AG10803 (cell line): Measurements from ENCODE around the gene CDH4.

Experiments used
- DNase-seq: peaks from one replicate; pipeline ENCODE4 v3.0.0; 2010; ENCODE audit warnings: low read depth
- H3K4me3 ChIP-seq: 2 replicates; pipeline ENCODE4 v1.5.1; 2011; ENCODE audit warnings: mild to moderate bottlenecking, low read length, control low read depth
- TF ChIP-seq, protein P1 (sequence below): conservative IDR thresholded peaks from 2 replicates; pipeline ENCODE4 v1.5.1; 2011; ENCODE audit warnings: mild to moderate bottlenecking, low read length, control low read depth, inconsistent platforms

The CDH4 gene

GRCh38 chr20:61901392-61902220, 649.5 kb downstream of the CDH4 start:
- TF ChIP-seq, protein P1, sequence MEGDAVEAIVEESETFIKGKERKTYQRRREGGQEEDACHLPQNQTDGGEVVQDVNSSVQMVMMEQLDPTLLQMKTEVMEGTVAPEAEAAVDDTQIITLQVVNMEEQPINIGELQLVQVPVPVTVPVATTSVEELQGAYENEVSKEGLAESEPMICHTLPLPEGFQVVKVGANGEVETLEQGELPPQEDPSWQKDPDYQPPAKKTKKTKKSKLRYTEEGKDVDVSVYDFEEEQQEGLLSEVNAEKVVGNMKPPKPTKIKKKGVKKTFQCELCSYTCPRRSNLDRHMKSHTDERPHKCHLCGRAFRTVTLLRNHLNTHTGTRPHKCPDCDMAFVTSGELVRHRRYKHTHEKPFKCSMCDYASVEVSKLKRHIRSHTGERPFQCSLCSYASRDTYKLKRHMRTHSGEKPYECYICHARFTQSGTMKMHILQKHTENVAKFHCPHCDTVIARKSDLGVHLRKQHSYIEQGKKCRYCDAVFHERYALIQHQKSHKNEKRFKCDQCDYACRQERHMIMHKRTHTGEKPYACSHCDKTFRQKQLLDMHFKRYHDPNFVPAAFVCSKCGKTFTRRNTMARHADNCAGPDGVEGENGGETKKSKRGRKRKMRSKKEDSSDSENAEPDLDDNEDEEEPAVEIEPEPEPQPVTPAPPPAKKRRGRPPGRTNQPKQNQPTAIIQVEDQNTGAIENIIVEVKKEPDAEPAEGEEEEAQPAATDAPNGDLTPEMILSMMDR: no peak
- peak; percentile 12 for DNase-seq

GRCh38 chr20:61902221-61902869, 650.3 kb downstream of the CDH4 start:
- TF ChIP-seq, protein P1: no peak
- no peak for DNase-seq
- H3K4me3 ChIP-seq: no peak overlapping the region

More at GRCh38 chr20:61901392-61902220, 649.5 kb downstream of the CDH4 start:
- H3K4me3 ChIP-seq: no peak overlapping the region

GRCh38 chr20:61903575-61904340, 651.7 kb downstream of the CDH4 start:
- TF ChIP-seq, protein P1: no peak
- no peak overlapping the region for H3K4me3 ChIP-seq
- DNase-seq: no peak

DNA sequence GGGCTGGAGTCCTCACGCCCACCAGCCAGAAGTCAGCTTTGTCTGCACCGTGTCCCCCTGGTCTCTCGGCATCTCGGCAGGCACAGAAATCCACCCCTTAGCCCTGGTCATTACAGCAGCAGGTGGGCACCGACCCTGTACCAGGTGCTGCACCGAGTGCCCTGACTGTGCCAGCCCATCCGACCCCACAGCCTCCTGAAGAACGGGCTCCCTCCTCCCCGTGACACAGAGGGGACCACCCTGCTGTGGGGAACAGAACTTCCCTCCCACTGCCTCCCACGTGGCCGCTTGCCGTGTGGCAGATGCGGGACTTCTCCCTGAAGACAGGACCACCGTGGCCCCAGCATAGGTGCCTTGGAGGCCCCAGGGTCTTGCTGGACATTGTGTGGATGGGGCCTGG, 652.4 kb downstream of the CDH4 start:
- no peak overlapping the region for H3K4me3 ChIP-seq
- TF ChIP-seq, protein P1: no peak
- no peak for DNase-seq

DNA sequence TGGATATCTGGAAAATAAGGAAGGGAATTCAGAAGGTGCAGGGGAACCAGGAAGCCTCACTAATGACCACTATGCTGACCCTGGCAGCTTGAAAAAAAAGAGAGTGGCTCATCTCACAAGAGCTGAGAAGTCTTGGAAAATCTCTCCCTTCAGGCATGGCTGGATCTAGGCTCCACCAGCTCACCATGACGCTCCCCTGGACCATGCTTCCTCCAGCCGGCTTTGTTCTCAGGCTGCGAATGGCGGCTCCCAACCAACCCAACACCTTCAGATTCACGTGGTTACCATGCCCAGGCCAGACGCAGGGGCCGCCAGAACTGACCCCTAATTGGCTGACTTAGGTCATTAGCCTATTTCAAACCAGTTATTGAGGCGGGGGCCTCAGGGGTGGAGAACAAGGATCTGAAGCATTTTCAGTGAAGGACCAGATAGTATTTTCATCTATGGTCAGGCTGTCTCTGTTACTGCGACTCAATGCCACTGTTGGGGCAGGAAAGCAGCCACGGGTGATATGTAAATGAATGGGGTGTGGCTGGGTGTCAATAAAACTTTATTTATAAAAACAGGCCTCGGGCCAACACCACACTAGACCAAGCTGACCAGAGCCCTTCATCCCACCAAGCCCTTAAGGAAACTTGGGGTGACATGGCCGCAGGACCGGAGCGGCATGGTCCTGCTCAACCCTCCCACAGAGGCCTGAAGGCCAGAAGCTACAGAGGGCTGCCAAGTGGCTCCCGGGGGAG, 653.9 kb downstream of the CDH4 start:
- DNase-seq: no peak
- H3K4me3 ChIP-seq: no peak overlapping the region
- TF ChIP-seq, protein P1: no peak

DNA sequence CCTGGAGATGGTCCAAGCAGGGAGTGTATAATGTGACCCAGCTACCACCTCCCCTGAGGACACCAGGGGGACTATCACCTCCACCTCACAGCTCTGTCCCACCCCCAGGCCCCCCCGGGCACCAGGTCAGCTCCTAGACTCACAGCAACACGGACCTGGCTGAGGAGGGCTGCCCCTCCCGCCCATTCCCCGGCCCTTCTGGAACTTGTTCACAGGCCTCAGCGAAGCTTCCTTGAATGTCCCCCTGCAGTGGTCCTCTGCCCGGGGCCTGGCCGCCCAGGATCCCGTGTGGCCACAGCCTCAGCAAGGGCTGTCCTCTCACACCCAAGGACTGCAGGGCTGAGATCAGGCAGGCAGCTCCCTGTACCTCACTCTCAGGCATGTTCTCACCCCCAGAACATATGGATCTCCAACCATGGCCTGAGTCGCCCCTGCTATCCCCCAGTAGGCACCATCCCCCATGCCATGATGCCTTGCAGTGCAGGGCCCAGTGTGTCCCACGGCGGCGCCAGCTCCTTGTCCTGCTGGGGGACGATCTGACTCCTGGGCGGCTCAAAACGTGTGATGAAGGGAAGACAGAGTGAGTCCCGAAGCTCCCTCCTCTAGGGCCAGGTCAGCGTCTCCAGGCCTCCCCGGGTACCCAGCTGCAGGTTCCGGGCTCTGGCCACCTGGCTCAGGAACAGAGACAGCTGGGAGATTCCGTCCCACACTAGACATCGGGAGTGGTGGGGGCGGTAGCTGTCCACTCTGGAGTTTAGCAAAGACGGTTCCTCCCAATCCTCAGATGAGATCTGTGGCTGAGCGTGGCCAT, 655.2 kb downstream of the CDH4 start:
- no peak overlapping the region for H3K4me3 ChIP-seq
- no peak for DNase-seq
- TF ChIP-seq, protein P1: no peak
